Measurements from ENCODE around the gene BRDT.

Gene BRDT
- 0.07 to 0.94 reads per million in 2 donors for total RNA-seq

DNA sequence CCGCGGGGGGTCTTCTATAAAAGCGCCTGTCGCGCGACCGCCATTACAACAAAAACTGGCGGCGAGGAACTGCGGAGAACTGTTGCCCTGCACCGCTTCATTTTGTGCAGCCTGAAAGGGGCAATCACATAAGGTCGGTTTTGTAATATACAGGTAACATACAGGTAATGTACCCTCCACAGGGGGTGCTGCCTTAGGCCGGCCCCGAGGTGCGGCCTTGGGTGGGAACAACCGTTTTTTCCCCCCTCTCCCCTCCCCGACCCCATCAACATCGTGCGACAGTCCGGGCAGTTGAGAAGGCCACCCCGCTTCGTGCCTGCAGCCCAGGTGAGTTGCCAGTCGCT lies at the start of gene BRDT:
Gene BRDT, plus strand, starts transcription at position 46 of the 344 bp plus-strand sequence. CDS start 13,354 bp downstream, outside the sequence.
- DNase-seq = no peak

DNA sequence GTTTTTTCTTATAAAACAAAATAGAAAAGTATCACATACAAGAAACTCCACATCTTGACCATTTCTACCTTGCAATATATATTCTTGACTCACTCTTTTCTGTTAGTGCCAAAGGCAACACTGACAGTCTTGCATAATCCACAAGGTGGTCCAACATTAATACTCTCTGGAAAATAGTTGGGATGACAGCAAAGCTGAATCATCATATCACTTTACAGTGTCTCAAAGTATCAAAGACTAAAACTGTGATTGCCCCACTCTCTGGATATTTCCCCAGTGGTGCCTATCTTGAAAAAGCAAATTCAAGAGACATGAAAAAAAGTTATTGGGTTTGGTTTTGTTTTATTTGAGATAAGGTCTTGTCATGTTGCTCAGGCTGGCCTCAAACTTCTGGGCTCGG lies 48.6 kb upstream of the BRDT start:
- DNase-seq = no peak

DNA sequence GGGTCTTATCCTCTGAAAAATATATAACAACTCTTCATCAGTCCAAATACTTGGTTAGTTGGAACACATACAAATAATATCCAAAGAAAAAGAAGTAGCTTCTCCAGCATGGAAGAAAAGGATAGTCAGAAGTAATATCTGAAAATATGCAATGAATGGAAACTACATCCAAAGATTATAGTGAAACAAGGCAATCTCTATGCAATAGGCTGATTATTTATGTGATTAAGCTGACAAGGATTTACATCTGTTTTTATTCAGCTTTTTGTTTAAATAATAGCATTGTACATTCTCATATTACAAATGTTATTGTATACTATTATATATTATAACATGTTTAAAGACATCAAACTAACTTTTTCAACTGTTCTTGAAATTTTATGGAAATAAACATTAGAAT lies 48.0 kb upstream of the BRDT start:
- no peak for DNase-seq

DNA sequence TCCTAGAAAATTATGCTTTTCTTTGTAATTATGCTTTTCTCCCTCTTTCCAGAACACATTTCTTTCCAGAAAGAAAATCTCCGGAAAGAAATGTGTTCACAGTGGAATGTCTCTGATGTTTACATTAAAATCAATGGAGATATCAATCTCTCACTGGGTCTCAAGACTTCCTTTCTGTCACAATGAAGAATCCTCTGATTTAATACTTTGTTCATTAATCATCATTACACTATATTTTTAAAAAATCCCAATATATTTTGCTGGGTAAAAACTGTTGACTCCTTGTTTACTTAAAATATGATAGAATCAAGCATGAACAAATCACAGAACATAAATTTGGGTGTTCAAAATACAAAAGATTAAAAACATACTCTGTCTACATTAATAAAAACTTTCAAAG lies 36.9 kb upstream of the BRDT start:
- DNase-seq = no peak

DNA sequence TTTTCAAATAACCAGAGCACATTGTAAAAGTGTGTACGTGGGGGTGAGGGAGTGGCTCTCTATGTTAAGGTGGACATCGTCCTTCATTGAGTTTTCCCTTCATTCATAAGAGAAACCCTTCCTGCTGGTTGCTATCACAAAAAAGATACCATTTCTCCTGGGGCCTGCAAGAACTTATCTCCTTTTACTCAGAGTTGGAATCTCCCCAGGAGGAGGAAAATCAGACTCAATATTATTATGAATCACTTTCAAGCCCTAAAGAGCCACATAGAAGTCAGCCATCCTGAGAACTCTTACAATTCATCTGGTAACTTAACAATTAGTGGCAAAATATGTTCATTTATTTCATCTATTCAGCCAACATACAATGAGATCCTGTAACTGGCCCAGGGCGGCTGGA lies 36.2 kb upstream of the BRDT start:
- DNase-seq = no peak

DNA sequence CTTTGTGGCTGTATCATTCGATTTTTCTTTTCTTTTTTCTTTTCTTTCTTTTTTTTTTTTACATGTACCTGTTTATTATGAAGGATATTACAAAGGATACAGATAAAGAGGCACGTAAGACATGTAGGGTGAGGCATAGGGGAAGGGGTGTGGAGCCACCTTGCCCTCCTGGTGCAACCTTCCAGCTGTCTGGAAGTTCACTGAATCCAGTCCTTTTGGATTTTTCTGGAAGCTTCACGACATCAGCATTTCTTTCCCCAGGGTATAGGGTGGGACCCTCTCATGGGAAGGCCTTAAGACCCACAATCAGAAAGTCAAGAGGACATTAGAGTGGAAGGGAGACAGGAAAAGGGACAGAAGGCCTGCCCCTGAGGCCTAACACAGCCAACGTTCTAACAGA lies 33.2 kb upstream of the BRDT start:
- DNase-seq = no peak

DNA sequence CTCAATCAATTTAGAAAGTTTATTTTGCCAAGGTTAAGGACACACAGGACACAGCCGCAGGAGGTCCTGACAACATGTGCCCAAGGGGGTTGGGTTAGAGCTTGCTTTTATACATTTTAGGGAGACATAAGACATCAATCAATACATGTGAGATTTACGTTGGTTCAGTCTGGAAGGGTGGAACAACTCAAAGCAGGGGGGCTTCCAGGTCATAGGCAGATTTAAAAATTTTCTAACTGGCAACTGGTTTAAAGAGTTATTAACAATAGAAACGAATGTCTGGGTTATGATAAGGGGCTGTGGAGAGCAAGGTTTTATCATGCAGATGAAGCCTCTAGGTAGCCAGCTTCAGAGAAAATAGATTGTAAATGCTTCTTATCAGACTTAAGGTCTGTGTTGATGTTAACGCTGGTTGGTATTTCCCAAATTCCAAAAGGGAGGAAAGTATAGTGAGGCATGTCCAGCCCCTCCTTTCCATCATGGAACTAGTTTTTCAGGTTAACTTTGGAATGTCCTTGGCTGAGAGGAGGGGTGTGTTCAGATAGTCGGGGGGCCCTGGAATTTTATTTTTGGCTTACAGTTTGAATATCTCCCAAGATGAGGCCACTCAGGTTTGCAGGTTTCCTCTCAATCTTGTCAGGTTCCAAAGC lies 32.3 kb upstream of the BRDT start:
- no peak for DNase-seq

DNA sequence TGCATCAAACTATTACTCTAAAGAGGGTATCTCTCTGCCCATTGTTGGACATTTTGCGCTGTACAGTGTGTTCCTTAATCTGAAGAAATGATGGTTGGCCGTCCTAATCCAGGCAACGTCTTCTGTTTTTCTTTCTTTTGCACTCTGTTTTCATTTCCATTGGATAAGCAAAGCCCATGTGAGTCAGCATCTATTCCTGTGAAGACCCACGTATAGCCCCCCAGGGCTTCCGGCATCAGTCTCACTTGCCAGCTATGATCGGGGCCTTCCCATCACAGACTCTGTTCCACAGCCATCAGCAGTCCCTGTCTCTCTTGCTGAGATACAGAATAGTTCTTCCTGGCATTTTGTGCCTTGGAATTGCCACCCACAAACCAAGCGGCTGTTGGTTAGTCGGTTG lies 29.2 kb upstream of the BRDT start:
- DNase-seq = no peak

DNA sequence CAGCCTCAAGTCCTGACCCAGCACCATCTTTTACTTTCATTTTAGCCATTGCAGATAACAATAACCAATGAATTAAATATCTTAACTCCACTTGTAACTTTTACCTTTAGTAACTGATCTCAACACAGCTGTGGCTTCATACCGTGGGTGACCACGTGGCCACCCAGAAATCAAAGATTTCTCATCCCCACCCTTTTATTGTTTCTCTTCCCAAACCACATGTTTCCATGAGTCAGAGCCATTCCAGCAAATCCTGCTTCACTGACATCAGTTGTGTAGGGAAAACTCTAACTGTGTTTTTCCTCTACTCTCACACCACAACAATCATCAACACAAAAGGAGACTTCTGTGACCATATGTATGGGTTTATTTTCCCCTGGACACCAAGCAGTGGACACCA lies 25.1 kb upstream of the BRDT start:
- no peak for DNase-seq

DNA sequence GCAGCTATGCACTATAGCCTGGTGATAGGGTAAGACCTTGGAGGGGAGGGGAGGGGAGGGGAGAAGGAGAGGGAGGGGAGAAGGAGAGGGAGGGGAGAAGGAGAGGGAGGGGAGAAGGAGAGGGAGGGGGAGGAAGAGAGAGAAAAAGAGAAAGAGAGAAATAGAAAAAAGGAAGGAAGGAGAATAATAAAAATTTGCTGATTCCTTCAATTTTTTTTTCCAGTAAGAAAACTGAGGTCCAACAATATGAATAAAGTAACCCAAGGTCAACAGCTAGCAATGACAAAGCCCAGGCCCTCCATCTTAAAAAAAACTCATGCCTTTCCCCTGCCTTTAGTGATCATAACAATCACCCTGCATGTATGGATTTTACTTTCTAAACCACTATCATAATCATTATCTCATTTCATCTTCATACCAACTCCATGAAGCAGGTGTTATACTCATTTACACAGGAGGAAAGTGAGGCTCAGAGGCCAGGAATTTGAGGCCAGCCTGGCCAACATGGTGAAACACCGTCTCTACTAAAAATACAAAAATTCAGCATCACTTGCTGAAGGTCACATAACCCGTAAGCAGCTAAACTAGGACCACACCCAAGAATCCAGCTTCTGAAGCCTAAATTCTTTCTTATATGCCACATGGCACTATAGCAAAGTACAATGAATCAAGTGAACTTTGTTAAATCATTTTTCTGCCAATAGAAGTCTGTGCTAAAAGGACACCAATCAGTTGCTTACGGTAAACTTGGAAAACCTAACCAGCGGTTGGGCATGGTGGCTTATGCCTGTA lies 23.4 kb upstream of the BRDT start:
- DNase-seq = no peak

DNA sequence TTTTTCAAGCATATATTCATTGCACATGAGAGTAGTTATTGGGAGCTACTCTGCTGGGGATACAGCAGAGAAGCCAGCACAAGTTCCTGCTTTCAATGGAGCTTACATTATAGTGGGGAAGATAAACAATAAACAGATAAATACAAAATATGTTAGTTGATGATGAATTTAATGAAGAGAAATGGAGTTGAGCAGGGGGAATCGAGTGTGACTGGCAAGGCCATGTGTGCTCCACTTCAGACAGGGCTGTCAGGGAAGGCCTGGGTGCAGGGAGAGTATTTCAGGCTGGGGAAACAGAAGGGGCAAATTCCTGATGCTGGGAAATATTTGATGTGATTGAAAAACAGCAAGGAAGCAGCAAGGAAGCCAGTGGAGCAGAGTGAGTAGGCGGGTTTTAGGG lies 21.2 kb upstream of the BRDT start:
- no peak for DNase-seq

DNA sequence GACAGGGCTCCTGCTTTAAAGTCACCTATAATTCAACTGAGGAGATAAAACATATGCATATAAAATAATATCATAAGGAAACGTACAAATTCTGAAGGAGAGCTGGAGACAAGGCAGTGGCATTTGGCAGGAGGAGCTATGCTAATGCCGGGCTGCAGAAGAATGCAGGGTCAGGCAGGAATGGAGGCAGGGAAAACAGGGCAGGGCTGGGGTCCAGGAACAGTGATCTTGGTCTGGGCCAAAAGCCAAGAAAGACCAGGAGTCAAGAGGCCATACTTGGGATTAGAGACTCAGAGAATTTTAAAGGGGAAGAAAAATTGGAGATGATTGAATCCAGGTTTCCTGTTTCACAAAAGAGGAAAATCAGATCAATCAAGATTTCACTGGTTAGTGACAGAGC lies 20.0 kb upstream of the BRDT start:
- no peak for DNase-seq

DNA sequence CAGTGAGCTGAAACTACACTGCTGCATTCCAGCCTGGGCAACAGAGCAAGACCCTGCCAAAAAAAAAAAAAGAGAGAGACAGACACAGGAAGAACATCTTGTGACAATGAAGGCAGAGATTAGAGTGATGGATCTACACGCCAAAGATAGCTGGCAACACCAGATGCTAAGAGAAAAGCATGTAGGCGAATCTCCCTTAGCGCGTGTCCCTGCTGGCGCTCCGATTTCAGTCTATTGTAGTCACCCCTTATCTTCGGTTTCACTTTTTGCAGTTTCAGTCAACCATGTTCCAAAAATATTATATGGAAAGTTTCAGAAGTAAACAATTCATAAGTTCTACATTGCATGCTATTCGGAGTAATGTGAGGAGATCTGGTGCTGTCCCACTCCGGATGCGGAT lies 11.6 kb upstream of the BRDT start:
- no peak for DNase-seq

DNA sequence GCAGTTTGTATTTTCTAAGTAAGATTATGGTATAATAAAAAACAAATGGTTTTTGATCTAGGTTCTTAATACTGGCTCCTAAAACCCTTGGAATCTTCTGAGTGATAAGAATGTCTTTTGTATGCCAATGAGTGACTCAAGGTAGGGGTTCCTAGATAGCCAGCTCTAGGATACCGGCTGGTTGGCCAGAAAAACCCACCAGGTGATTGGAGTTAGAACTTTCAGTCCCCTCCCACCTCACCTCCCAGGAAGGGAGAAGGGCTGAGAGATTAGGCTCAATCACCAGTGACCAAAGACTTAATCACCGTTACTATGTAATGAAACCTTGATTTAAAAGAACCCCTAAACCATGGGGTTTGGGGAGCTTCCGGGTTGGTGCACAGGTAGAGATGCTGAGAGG lies 8.7 kb upstream of the BRDT start:
- DNase-seq = no peak

DNA sequence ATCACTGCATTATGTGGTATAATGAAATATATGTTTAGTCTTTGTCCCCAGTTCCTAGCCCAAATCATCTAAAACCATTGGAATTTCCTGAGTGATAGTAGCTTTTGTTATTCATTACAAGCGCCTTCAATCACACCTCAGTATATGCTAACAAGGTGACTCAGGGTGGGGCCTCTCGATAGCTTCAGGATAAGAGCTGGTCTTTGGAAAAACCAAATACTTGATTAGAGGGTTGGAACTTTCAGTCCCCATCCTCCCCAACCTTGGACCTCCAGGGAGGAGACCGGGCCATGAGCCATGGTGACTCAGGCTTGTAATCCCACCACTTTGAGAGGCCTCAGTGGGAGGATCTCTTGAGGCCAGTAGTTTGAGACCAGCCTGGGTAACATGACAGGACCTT lies 5.1 kb upstream of the BRDT start:
- DNase-seq = no peak

DNA sequence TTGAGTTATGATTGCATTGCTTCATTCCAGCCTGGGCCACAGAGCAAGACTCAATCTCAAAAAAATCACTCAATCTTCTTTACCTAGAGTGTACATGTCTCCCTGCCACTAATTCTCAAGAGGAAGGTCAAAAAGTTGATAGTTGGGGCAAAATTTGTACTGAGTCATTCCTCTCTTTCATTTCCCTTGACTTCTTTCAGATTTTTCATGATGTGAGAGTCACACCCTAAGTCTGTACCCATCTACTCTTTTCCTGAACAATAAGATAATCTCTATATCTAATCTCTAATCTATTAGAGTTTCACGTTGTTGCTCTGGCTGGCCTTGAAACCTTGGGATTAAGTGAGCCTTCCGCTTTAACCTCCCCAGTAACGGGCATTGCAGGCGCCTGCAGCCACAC lies 1.1 kb upstream of the BRDT start:
- DNase-seq = peak in 1 of 5 experiments; percentile 77

DNA sequence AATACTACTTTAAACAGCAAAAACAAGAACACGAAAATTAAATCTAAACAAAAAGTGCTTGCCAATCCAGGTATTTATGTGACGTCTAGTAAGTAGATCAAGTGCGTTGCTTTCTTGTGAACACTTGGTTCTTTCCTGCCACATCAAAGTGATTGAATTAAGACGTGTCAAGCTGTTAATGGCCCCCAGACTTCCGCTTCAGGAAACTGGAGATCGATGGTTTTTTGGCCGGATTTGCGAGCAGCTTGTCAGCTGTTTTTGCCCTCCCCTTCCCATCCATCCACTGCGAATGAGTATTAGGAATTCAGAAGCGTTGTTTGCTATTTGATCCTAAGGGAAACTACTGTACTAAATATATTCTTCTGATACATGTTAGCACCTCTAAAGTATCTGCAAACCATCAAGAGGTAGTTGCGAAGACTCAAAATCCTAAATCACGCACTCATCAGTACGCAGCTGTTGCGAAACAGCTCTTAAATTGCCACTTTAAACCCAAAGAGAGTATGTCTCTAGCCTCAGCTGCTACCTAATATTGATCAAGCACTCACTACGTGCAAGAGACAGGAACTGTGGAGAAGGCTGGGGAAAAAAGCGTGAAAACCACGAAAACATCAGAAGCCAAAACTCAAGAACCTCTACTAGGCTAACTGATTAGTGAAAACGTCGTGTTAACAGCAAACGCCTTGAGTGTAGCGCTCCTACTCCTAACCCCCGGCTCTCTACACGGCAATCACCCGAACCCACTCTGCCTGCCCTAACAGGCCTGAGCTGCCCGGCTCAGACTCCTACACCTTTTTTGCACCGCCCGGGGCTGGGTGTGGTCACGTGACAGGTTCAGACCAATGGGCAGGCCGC lies 473 bp upstream of the BRDT start:
- DNase-seq = peak in 3 of 5 experiments; percentile 43 to 95 (median 91)

DNA sequence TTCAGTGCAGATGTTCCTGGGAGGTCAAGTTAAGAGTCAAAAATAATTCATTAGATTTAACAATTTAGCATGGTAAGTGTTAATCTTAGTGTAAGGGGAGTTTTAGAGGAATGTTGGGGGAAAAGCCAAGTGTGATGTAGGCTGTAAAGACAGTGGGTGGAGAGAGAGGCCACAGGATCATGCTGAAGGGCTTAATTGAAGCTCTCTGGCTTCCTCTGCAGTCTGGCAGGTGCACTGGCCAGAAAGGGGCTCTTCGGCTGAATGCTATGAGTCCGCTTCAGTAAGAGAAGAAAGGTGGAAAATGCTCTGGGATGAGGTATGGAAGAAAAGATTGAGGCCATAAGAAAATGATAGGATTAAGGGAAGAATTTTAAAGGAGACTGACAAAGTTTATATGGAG lies 3.0 kb downstream of the BRDT start:
- no peak for DNase-seq

DNA sequence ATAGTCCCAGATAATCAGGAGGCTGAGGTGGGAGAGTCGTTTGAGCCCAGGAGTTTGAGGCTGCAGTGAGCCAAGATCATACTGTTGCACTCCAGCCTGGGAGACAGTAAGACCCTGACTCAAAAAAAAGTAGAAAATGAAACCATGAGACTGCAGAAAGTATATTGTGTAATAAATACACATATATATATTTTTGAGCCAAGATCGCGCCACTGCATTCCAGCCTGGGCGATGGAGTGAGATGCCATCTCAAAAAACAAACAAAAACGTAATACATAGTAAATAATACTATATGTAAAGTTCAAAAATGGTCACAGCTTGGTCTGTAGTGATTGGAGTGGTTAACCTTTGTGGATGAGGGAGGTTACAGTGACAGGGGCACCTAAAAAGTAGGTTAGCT lies 9.7 kb downstream of the BRDT start:
- DNase-seq = no peak

DNA sequence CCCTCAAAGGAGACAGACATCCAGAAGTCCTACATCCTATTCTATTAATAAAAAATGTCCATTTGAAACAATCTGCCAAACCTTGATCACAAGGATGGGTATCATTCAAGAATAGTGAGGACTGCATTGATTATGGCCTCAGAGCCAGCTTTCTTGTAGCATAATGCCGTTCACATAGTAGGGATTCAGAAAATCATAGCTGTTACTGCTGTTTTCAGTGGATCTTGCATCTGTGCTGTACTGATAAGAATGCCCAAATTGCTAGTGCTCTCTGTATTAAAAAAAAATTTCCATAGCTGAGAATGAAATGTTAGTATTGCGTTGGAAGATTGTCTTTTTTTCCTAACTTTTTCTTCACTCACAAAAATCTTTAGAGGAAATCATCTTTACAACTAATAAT lies 19.1 kb downstream of the BRDT start:
- no peak for DNase-seq

DNA sequence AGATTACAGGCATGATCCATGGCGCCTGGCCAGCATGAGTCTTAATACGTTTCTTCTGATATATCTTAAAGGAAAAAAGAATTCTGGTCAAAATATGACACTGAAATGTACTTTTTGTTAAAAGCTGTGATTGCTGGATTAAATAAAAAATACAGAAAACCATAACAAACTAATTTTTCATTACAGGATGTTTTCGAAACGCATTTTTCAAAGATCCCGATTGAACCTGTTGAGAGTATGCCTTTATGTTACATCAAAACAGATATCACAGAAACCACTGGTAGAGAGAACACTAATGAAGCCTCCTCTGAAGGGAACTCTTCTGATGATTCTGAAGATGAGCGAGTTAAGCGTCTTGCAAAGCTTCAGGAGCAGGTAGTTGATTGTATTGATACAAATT lies 30.2 kb downstream of the BRDT start:
- no peak for DNase-seq

DNA sequence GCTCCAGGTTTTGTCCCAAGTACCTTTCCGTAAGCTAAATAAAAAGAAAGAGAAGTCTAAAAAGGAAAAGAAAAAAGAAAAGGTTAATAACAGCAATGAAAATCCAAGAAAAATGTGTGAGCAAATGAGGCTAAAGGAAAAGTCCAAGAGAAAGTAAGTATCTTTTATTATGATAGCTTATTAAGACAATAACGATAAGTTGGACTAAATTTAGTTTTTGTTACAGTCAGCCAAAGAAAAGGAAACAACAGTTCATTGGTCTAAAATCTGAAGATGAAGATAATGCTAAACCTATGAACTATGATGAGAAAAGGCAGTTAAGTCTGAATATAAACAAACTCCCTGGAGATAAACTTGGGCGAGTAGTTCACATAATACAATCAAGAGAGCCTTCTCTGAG lies 31.5 kb downstream of the BRDT start:
- DNase-seq = no peak

DNA sequence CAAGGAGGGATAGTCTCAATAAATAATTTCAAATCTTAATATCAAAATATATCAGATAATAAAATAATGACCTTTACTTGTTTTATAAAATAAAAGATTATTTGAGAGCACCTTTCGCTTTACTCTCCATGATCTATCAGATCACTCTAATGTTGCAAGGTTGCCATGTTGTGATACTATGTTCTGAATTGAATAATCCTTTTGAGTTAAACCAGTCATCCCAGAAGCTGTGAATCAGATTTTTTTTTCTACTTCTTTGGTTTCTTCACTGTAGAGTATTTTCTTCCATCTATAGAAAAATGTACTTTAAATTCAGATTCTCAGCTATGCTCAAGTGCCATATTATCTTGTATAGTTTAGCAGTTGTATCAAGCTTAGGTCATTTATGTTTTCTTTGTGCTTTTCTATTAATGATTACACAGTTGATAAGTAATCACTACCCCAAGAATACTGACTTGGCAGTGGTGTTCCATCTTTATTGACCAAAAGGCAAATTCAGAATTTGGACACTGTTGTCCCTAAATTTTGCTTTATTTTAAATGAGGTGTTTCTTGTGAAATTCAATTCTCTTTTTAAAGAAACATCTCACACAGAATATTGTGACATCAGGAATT lies 32.9 kb downstream of the BRDT start:
- DNase-seq = no peak
